Measurements from ENCODE around the gene RAB3B. TPM values are rescaled to one million over a fixed set of nuclear protein-coding genes. Genes with fewer than 3 reads are reported as not detected.
A peak's percentile ranks its signal among the peaks of the same experiment; 100 is the strongest.

Gene RAB3B
- total and polyA plus RNA-seq, 8 donors: 0.69 to 5.7 (median 1.6) TPM

- TF ChIP-seq, protein P1, sequence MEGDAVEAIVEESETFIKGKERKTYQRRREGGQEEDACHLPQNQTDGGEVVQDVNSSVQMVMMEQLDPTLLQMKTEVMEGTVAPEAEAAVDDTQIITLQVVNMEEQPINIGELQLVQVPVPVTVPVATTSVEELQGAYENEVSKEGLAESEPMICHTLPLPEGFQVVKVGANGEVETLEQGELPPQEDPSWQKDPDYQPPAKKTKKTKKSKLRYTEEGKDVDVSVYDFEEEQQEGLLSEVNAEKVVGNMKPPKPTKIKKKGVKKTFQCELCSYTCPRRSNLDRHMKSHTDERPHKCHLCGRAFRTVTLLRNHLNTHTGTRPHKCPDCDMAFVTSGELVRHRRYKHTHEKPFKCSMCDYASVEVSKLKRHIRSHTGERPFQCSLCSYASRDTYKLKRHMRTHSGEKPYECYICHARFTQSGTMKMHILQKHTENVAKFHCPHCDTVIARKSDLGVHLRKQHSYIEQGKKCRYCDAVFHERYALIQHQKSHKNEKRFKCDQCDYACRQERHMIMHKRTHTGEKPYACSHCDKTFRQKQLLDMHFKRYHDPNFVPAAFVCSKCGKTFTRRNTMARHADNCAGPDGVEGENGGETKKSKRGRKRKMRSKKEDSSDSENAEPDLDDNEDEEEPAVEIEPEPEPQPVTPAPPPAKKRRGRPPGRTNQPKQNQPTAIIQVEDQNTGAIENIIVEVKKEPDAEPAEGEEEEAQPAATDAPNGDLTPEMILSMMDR (IDR thresholded peaks at IDR 0.05): no peak
- intact Hi-C loops (cut with DNase I): no loop called here
- H3K9me3 ChIP-seq: no peaks in the 10 kb centered on the region
- peak within 1 kb of the TSS; percentile 96 to 98 (median 97) for H3K27ac ChIP-seq
- peaks cover 0 to 2% (median 0%) of the 10 kb centered on the region in 4 donors for H3K27me3 ChIP-seq
- peak within 1 kb of the TSS; percentile 79 to 93 (median 87) for H3K4me3 ChIP-seq
- peak; percentile 94 to 97 (median 94) for ATAC-seq
- DNase-seq: peak; percentile 96 to 100 (median 100)
- FAIRE-seq: peak; percentile 98
- 0 to 1% methylated on average over 53 to 54 of the region's 54 CpGs for WGBS, 2 donors
- no peaks in the 10 kb centered on the region for H3K36me3 ChIP-seq
- H3K4me1 ChIP-seq: peaks cover 14 to 27% (median 26%) of the 10 kb centered on the region in 3 donors
Measured at GRCh38 chr1:51878616-51879336, 111.7 kb downstream of the RAB3B start, which contains the start of gene NRDC. NRDC (minus strand) TSS chr1:51878727; CDS start chr1:51878615, 112 bp downstream.

DNA sequence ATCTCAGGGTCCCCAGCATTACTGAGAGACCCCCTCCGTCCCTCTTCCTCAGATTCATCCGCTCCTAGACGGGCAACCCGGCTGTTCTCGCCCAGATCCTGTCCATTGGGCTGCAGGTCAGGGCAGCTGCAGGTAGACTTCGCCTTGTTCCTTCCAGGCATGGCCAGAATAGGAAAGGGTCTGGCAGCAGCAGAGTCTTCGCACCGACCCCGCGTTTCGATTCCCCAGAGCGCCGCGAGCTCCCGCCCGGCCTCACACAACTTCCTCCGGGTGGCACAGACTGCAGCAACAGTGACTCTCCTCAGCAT is 112.2 kb downstream of the RAB3B start:
- FAIRE-seq: no peak
- H3K27ac ChIP-seq: peak overlapping the region; percentile 96 to 98 (median 97)
- TF ChIP-seq, protein P1 (IDR thresholded peaks at IDR 0.05): no peak

GRCh38 chr1:51877434-51878307 is 112.8 kb downstream of the RAB3B start:
- Histone ChIP-seq H3K4me3 (peak overlapping the region; percentile 79 to 93 (median 87)), H3K9me3 (no peaks in the 10 kb centered on the region), H3K4me1 (peaks cover 14 to 27% (median 26%) of the 10 kb centered on the region in 3 donors), H3K27ac (peak overlapping the region; percentile 96 to 98 (median 97)), H3K36me3 (no peaks in the 10 kb centered on the region), H3K27me3 (no peaks in the 10 kb centered on the region)
- WGBS, 2 donors: 7 to 8% methylated on average over 21 of the region's 21 CpGs
- FAIRE-seq: no peak
- peak; percentile 4 to 26 (median 12) for ATAC-seq
- peak in 2 of 6 donors; percentile 35 to 36 for DNase-seq
- intact Hi-C loops (cut with DNase I): no loop called here
- TF ChIP-seq, protein P1 (IDR thresholded peaks at IDR 0.05): no peak

More for the DNA sequence above, 112.2 kb downstream of the RAB3B start:
- Histone ChIP-seq H3K4me1 (peaks cover 14 to 27% (median 26%) of the 10 kb centered on the region in 3 donors), H3K27me3 (no peaks in the 10 kb centered on the region), H3K9me3 (no peaks in the 10 kb centered on the region), H3K36me3 (no peaks in the 10 kb centered on the region), H3K4me3 (peak overlapping the region; percentile 79 to 93 (median 87))
- DNase-seq (no peak), ATAC-seq (peak in 3 of 4 donors; percentile 14 to 21 (median 19))
- intact Hi-C loops (cut with DNase I): no loop called here
- 0 to 1% methylated on average over 17 of the region's 17 CpGs for WGBS, 2 donors

DNA sequence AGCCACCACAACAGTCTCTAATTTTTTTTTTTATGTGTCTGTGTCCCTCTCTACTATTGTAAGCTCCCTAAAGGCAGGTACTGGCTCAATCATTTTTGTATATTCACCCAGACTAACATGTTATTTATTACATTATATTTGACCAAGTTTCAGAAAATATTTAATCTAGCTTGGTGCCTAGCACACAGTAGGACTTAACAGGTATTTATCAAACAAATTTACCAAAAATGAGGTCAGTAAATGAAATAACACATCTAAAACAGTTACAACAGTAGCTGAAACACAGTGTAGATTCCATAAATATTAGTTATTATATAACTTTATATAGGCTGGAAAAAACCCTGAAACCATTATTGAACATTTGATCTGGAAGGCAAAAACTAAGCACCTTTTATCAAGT is 114.7 kb downstream of the RAB3B start:
- Histone ChIP-seq H3K4me1 (peaks cover 14 to 27% (median 26%) of the 10 kb centered on the region in 3 donors), H3K4me3 (peak overlapping the region in 1 of 4 donors; percentile 1), H3K27ac (no peak overlapping the region), H3K27me3 (no peaks in the 10 kb centered on the region), H3K36me3 (no peaks in the 10 kb centered on the region), H3K9me3 (no peaks in the 10 kb centered on the region)
- ATAC-seq (no peak), FAIRE-seq (no peak), DNase-seq (no peak)
- TF ChIP-seq, protein P1 (IDR thresholded peaks at IDR 0.05): no peak
- intact Hi-C loops (cut with DNase I): no loop called here
